Measurements from ENCODE around the gene KRT7.

Gene KRT7

DNA sequence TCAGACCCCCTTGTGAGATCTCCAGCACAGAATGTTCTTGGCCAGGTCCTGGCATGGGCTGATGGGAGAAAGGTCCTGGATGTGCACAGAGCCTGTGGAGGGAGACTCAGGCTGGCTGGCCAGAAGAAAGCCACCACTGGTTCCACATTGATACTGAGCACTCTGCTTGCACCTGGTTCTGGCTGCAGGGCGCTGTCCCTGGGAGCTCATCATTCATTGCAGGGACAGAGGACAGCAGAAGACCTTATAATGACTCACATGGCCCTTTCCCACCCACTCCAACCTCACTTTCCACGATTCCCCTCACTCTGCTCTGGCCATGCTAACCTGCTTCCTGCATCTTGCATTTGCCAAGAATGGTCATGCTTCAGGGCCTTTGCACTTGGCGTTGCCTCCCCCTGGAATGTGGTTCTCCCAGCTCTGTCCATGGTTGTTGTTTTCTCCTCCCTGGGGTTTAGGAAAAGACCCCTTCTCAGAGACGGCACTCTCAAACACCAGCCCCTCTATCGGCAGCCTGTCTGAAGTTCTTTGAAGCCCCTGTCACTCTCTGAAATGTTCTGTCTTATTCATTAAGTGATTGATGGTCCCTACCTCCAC, 10.3 kb downstream of the KRT7 start:
- H3K27ac ChIP-seq = peak overlapping the region; percentile 100
- H3K4me2 ChIP-seq (ENCODE audit: low read length) = peak overlapping the region; percentile 68
- peak overlapping the region; percentile 55 for H3K9ac ChIP-seq
- no peaks in the 10 kb centered on the region for H3K36me3 ChIP-seq (ENCODE audit: control insufficient read depth, insufficient read depth, low read length)
- H2AFZ ChIP-seq = peak overlapping the region; percentile 90
- no peaks in the 10 kb centered on the region for H3K79me2 ChIP-seq
- no peaks in the 10 kb centered on the region for H3K9me3 ChIP-seq (ENCODE audit: control insufficient read depth, low read length)
- no peaks in the 10 kb centered on the region for H3K27me3 ChIP-seq (ENCODE audit: control insufficient read depth, insufficient read depth, low read length)
- H3K4me1 ChIP-seq = peaks cover 34% of the 10 kb centered on the region
- H3K4me3 ChIP-seq (ENCODE audit: low read depth, low read length) = peak overlapping the region; percentile 39
- TF ChIP-seq, protein P1, sequence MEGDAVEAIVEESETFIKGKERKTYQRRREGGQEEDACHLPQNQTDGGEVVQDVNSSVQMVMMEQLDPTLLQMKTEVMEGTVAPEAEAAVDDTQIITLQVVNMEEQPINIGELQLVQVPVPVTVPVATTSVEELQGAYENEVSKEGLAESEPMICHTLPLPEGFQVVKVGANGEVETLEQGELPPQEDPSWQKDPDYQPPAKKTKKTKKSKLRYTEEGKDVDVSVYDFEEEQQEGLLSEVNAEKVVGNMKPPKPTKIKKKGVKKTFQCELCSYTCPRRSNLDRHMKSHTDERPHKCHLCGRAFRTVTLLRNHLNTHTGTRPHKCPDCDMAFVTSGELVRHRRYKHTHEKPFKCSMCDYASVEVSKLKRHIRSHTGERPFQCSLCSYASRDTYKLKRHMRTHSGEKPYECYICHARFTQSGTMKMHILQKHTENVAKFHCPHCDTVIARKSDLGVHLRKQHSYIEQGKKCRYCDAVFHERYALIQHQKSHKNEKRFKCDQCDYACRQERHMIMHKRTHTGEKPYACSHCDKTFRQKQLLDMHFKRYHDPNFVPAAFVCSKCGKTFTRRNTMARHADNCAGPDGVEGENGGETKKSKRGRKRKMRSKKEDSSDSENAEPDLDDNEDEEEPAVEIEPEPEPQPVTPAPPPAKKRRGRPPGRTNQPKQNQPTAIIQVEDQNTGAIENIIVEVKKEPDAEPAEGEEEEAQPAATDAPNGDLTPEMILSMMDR (IDR thresholded peaks at IDR 0.05) = peak; percentile 3

DNA sequence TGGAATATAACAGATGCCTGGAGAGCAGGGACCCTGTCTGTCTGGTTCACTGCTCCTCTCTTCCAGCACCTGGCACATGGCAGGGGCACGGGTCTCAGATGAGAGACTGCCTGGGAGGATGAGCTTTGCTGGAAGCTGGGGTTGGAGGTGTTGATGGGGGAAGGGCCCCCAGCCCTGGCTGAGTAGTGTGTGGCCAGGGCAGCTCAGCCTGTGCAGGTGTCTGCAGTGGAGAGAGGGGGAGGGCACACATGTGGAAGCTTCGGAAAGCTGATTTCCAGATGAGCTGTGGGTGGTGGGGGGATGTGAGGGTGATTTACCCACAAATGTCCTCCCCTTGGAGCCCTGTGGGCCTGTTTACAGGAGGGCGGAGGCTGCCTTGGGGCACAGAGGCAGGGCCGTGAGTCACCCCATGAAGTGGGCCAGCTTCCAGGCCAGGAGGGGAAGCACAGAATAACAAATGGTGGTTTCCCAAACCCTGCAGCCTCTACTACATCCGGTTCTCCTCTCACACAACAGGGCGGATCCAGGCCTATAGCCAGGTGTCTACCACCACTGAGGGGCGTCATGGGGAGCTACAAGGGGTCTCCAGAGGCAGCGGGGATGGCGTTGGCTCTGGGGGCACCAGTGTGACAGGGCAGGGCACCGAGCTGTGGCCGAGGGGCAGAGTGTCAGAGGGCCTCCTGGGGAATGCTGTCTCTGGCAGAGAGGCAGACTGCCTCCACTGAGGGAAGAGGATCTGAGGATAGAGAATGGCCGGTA, 11.0 kb downstream of the KRT7 start:
- H2AFZ ChIP-seq = peak overlapping the region; percentile 90
- no peaks in the 10 kb centered on the region for H3K36me3 ChIP-seq (ENCODE audit: control insufficient read depth, insufficient read depth, low read length)
- H3K27me3 ChIP-seq (ENCODE audit: control insufficient read depth, insufficient read depth, low read length) = no peaks in the 10 kb centered on the region
- peak overlapping the region; percentile 39 for H3K4me3 ChIP-seq (ENCODE audit: low read depth, low read length)
- no peaks in the 10 kb centered on the region for H3K9me3 ChIP-seq (ENCODE audit: control insufficient read depth, low read length)
- TF ChIP-seq, protein P1 (IDR thresholded peaks at IDR 0.05) = no peak
- H3K27ac ChIP-seq = peak overlapping the region; percentile 100
- peaks cover 39% of the 10 kb centered on the region for H3K4me1 ChIP-seq
- peak overlapping the region; percentile 55 for H3K9ac ChIP-seq
- peak overlapping the region; percentile 68 for H3K4me2 ChIP-seq (ENCODE audit: low read length)
- no peaks in the 10 kb centered on the region for H3K79me2 ChIP-seq

DNA sequence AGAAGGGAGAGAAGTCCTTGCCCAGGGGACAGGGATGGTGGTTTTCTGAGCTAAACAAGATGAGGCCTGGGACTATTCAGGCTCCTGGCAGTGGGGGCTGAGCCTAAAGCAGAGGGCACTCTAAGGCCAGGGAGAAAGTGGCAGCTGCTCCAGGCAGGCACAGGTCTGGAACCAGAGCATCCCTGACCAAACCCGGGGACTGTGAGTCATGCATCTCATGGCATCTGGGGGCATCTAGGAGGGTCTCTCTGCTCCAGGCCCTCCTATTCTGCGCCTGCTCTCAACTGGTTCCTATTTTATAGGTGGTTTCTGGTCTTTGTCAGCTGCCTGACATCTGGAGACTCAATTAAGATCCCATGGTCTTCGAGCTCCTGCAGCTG, 11.6 kb downstream of the KRT7 start:
- H3K36me3 ChIP-seq (ENCODE audit: control insufficient read depth, insufficient read depth, low read length) = no peaks in the 10 kb centered on the region
- H3K9me3 ChIP-seq (ENCODE audit: control insufficient read depth, low read length) = no peaks in the 10 kb centered on the region
- H3K4me3 ChIP-seq (ENCODE audit: low read depth, low read length) = no peak overlapping the region
- H3K79me2 ChIP-seq = no peaks in the 10 kb centered on the region
- no peak overlapping the region for H3K9ac ChIP-seq
- peaks cover 44% of the 10 kb centered on the region for H3K4me1 ChIP-seq
- H3K4me2 ChIP-seq (ENCODE audit: low read length) = no peak overlapping the region
- TF ChIP-seq, protein P1 (IDR thresholded peaks at IDR 0.05) = no peak
- peak overlapping the region; percentile 90 for H2AFZ ChIP-seq
- H3K27ac ChIP-seq = peak overlapping the region; percentile 100
- no peaks in the 10 kb centered on the region for H3K27me3 ChIP-seq (ENCODE audit: control insufficient read depth, insufficient read depth, low read length)

DNA sequence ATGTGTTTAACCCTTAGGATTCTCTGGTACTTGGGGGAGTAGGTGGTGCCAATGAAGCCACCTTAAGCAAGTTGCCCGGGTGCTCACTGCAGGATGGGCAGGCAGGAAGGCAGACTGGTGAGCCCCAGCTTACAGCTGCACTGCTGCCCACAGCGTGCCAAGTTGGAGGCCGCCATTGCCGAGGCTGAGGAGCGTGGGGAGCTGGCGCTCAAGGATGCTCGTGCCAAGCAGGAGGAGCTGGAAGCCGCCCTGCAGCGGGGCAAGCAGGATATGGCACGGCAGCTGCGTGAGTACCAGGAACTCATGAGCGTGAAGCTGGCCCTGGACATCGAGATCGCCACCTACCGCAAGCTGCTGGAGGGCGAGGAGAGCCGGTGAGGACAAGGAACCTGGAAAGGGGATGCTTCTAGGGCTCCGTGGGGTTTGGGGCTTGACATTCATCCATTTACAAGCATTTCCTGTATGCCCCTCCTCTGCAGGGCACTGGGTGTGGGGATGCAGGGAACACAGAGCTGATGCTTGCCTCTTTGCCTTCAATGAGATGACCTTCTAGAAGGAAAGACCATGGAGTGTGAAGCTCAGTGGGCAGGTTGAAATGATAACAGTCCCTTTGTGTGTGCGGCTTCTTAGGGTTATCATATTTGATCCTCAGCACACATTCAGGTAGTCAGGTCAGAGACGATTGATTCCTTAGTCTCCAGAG, 12.4 kb downstream of the KRT7 start:
- TF ChIP-seq, protein P1 (IDR thresholded peaks at IDR 0.05) = peak; percentile 23
- Histone ChIP-seq H3K4me3 (ENCODE audit: low read depth, low read length) (no peak overlapping the region), H3K27me3 (ENCODE audit: control insufficient read depth, insufficient read depth, low read length) (no peaks in the 10 kb centered on the region), H3K9ac (no peak overlapping the region), H3K4me2 (ENCODE audit: low read length) (no peak overlapping the region), H3K9me3 (ENCODE audit: control insufficient read depth, low read length) (no peaks in the 10 kb centered on the region), H2AFZ (peak overlapping the region; percentile 1), H3K27ac (peak overlapping the region; percentile 100), H3K4me1 (peaks cover 51% of the 10 kb centered on the region), H3K36me3 (ENCODE audit: control insufficient read depth, insufficient read depth, low read length) (no peaks in the 10 kb centered on the region), H3K79me2 (no peaks in the 10 kb centered on the region)
